IMR-90 (cell line): ENCODE results near the gene VWA8. TPM values are rescaled to one million over a fixed set of nuclear protein-coding genes. Genes with fewer than 3 reads are reported as not detected.

ENCODE experiments used
- ATAC-seq: fragments of 200-7000 bp; cut with Tn5 transposase; 2 replicates; pipeline ENCODE4 v1.9.1; 2020; ENCODE audit warnings: low read depth, mild to moderate bottlenecking, moderate library complexity
- BruUV-seq: library from RNA; stranded (reverse); fragments of 400-500 nt; replicated peaks from 2 replicates; lab custom pipeline; 2021; lab: Mats Ljungman, UMichigan
- CTCF ChIA-PET: fragments of 300-600 bp; formaldehyde crosslinking; extraction: SDS; loops from one replicate; lab custom pipeline; 2021; ENCODE audit warnings: antibody characterized with exemption; lab: Yijun Ruan, JAX
- POLR2A ChIA-PET: fragments of 300-600 bp; sonication (Branson Sonifier 250); formaldehyde crosslinking; loops from one replicate; lab custom pipeline; 2022; ENCODE audit warnings: antibody characterized with exemption; ENCODE audit not compliant: unreplicated experiment; lab: Charles Lee
- DNase-seq: peaks from one replicate; pipeline ENCODE4 v3.0.0; 2013
- H2AFZ ChIP-seq: replicated peaks from 2 replicates; pipeline ENCODE3; 2013; ENCODE audit warnings: low read length, mild to moderate bottlenecking; ENCODE audit not compliant: poor library complexity
- H2AK5ac ChIP-seq: 2 replicates; pipeline ENCODE4 v1.6.1; 2013; ENCODE audit warnings: low read depth, low read length, inconsistent platforms
- H2AK9ac ChIP-seq: replicated peaks from 2 replicates; pipeline ENCODE3; 2013; ENCODE audit warnings: mild to moderate bottlenecking, low read depth, low read length, moderate library complexity; ENCODE audit not compliant: poor library complexity
- H2BK120ac ChIP-seq: 2 replicates; pipeline ENCODE4 v1.6.1; 2013; ENCODE audit warnings: low read depth, low read length, inconsistent platforms
- H2BK15ac ChIP-seq: 3 replicates; pipeline ENCODE4 v1.6.1; 2013; ENCODE audit warnings: low read depth, low read length, inconsistent platforms
- H2BK20ac ChIP-seq: 2 replicates; pipeline ENCODE4 v1.6.1; 2013; ENCODE audit warnings: low read depth, mild to moderate bottlenecking, inconsistent platforms, low read length, moderate library complexity
- H2BK5ac ChIP-seq: 2 replicates; pipeline ENCODE4 v1.6.1; 2013; ENCODE audit warnings: mild to moderate bottlenecking, low read depth, low read length, inconsistent platforms; ENCODE audit not compliant: poor library complexity, severe bottlenecking
- H3K14ac ChIP-seq: replicated peaks from 2 replicates; pipeline ENCODE4 v1.6.1; 2013; ENCODE audit warnings: low read depth, low read length, inconsistent platforms
- H3K18ac ChIP-seq: 2 replicates; pipeline ENCODE4 v1.6.1; 2013; ENCODE audit warnings: low read depth, low read length, control low read depth
- H3K23ac ChIP-seq: 2 replicates; pipeline ENCODE4 v1.6.1; 2013; ENCODE audit warnings: low read depth, low read length, inconsistent platforms
- H3K27ac ChIP-seq: 2 replicates; pipeline ENCODE4 v1.5.1; 2013; ENCODE audit warnings: mild to moderate bottlenecking, control low read depth, low read length; ENCODE audit not compliant: insufficient read depth
- H3K27me3 ChIP-seq: 2 replicates; pipeline ENCODE4 v1.6.1; 2013; ENCODE audit warnings: low read length; ENCODE audit not compliant: control insufficient read depth, insufficient read depth
- H3K36me3 ChIP-seq: 2 replicates; pipeline ENCODE4 v1.6.1; 2013; ENCODE audit warnings: low read length, mixed read lengths; ENCODE audit not compliant: control insufficient read depth, insufficient read depth
- H3K4ac ChIP-seq: 2 replicates; pipeline ENCODE4 v1.6.1; 2013; ENCODE audit warnings: low read depth, low read length, inconsistent platforms
- H3K4me1 ChIP-seq: 2 replicates; pipeline ENCODE4 v1.6.1; 2013; ENCODE audit warnings: low read length, mixed read lengths; ENCODE audit not compliant: control insufficient read depth, insufficient read depth
- H3K4me2 ChIP-seq: 2 replicates; pipeline ENCODE4 v1.6.1; 2013; ENCODE audit warnings: low read depth, mild to moderate bottlenecking, control low read depth, low read length, moderate library complexity
- H3K4me3 ChIP-seq: 2 replicates; pipeline ENCODE4 v1.5.1; 2013; ENCODE audit warnings: low read depth, mild to moderate bottlenecking, control low read depth, low read length, moderate library complexity; ENCODE audit not compliant: insufficient read depth
- H3K56ac ChIP-seq: 2 replicates; pipeline ENCODE4 v1.6.1; 2013; ENCODE audit warnings: low read length, inconsistent platforms; ENCODE audit not compliant: insufficient read depth; ENCODE audit errors: extremely low read depth
- H3K79me1 ChIP-seq, 2 experiments: 2 replicates each; pipeline ENCODE4 v1.6.1; 2013; ENCODE audit warnings: low read length in 2 of 2, inconsistent platforms in 1 of 2, low read depth in 1 of 2
- H3K9ac ChIP-seq: 2 replicates; pipeline ENCODE4 v1.6.1; 2013; ENCODE audit warnings: low read depth, low read length, control low read depth
- H3K9me1 ChIP-seq: 2 replicates; pipeline ENCODE4 v1.6.1; 2013; ENCODE audit warnings: low read length, inconsistent platforms; ENCODE audit not compliant: insufficient read depth
- H3K9me3 ChIP-seq: 2 replicates; pipeline ENCODE4 v1.6.1; 2013; ENCODE audit warnings: low read length; ENCODE audit not compliant: control insufficient read depth, insufficient read depth
- H4K20me1 ChIP-seq: 2 replicates; pipeline ENCODE4 v1.6.1; 2013; ENCODE audit warnings: low read length, inconsistent platforms; ENCODE audit not compliant: insufficient read depth
- H4K5ac ChIP-seq: 2 replicates; pipeline ENCODE4 v1.6.1; 2013; ENCODE audit warnings: mild to moderate bottlenecking, low read depth, low read length, control low read depth
- H4K8ac ChIP-seq, 2 experiments: 2 replicates each; pipeline ENCODE4 v1.6.1; 2013; ENCODE audit warnings: low read depth in 2 of 2, low read length in 2 of 2, control low read depth in 1 of 2, inconsistent platforms in 1 of 2
- H4K91ac ChIP-seq: 2 replicates; pipeline ENCODE4 v1.6.1; 2013; ENCODE audit warnings: low read depth, low read length, inconsistent platforms; ENCODE audit not compliant: insufficient read depth
- BHLHE40 ChIP-seq: fragments of 150-350 bp; IDR thresholded peaks from 2 replicates; pipeline ENCODE4 v1.6.1; 2016; ENCODE audit warnings: mild to moderate bottlenecking, low read depth, low read length
- CHD1 ChIP-seq: IDR thresholded peaks from 2 replicates; pipeline ENCODE4 v1.6.1; 2012; ENCODE audit warnings: low read depth, low read length, improper control_type of control experiment
- MAFK ChIP-seq: IDR thresholded peaks from 2 replicates; pipeline ENCODE4 v1.6.1; 2012; ENCODE audit warnings: low read depth, low read length, improper control_type of control experiment
- RAD21 ChIP-seq: IDR thresholded peaks from 2 replicates; pipeline ENCODE4 v1.6.1; 2012; ENCODE audit warnings: low read length, improper control_type of control experiment
- RCOR1 ChIP-seq: IDR thresholded peaks from 2 replicates; pipeline ENCODE4 v1.6.1; 2012; ENCODE audit warnings: mild to moderate bottlenecking, low read length, improper control_type of control experiment; ENCODE audit not compliant: insufficient replicate concordance
- RFX5 ChIP-seq: IDR thresholded peaks from 2 replicates; pipeline ENCODE4 v1.8.0; 2012; ENCODE audit warnings: low read depth, mild to moderate bottlenecking, low read length, moderate library complexity
- WGBS, 2 experiments: methylation state at CpG; one replicate each; pipeline versions ENCODE4 v1.1.5 to v1.1.7; 2013; ENCODE audit warnings: missing lambda C conversion rate in 2 of 2; ENCODE audit not compliant: insufficient read length in 1 of 2; ENCODE audit errors: extremely low coverage in 2 of 2; 5-methylcytosine and 5-hydroxymethylcytosine counted together
- dilution Hi-C: fragments of 300-500 bp; cut with HindIII; formaldehyde crosslinking; loops from one replicate; pipeline ENCODE4 v1.14.3; 2018; ENCODE audit warnings: low sequenced_read_pairs; ENCODE audit not compliant: unreplicated experiment
- in situ Hi-C: fragments of 300-500 bp; cut with MboI; formaldehyde crosslinking; loops from 3 replicates; pipeline ENCODE4 v1.14.3; 2019; ENCODE audit warnings: low sequenced_read_pairs, inconsistent platforms, mixed read lengths
- intact Hi-C: fragments of 100-400 bp; cut with micrococcal nuclease; formaldehyde crosslinking; loops from 2 replicates; pipeline ENCODE4 v1.10.0; 2022
- polyA plus RNA-seq, 3 experiments: library from polyadenylated mRNA; depleted of rRNA; stranded (reverse); fragments of >200 nt; gene quantifications; 2 replicates each; pipeline ENCODE4 v1.2.3, GENCODE V29; 2012; ENCODE audit warnings: low replicate concordance in 1 of 3
- total RNA-seq: library from RNA; depleted of rRNA; stranded (reverse); fragments of >200 nt; gene quantifications from 2 replicates; pipeline ENCODE4 v1.2.3, GENCODE V29; 2012
- TF ChIP-seq, protein P1 (sequence below): fragments of 150-350 bp; IDR thresholded peaks from 2 replicates; pipeline ENCODE4 v1.6.1; 2017; ENCODE audit warnings: mild to moderate bottlenecking, antibody characterized with exemption, low read length, low read depth

Gene VWA8
- total and polyA plus RNA-seq, 2 of the 4 experiments (the other 2 are of a cell fraction): 5.9 to 18.3 TPM

DNA sequence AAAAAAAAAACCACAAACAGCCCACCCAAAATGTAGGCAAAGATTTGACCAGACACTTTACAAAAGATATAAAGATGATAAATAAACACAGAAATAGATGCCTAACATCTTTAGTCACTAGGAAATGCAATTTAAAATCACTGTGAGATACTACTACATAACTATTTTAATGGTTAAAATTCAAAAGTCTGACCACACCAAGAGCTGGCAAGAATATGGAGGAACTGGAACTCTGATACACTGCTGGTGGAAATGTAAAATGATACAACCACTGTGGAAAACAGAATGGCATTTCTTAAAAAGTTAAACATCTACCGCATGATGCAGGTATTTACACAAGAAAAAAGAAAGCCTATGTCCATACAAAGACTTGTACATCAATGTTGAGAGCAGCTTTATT is 26.8 kb downstream of the VWA8 start:
- TF ChIP-seq, protein P1, sequence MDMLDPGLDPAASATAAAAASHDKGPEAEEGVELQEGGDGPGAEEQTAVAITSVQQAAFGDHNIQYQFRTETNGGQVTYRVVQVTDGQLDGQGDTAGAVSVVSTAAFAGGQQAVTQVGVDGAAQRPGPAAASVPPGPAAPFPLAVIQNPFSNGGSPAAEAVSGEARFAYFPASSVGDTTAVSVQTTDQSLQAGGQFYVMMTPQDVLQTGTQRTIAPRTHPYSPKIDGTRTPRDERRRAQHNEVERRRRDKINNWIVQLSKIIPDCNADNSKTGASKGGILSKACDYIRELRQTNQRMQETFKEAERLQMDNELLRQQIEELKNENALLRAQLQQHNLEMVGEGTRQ: no peak
- TF ChIP-seq BHLHE40: no peak
- no peak for TF ChIP-seq RCOR1
- no peak for TF ChIP-seq CHD1
- no peak for TF ChIP-seq RFX5
- TF ChIP-seq MAFK: no peak
- TF ChIP-seq RAD21: no peak
- Histone ChIP-seq H4K20me1 (0 out of 2 replicates have a peak, but pooled peaks cover 3% of the 10 kb centered on the region), H3K4ac (no peak overlapping the region), H3K4me1 (no peaks in the 10 kb centered on the region), H3K23ac (no peak overlapping the region), H3K27ac (no peak overlapping the region), H3K9ac (no peak overlapping the region), H2AFZ (no peak overlapping the region), H3K14ac (no peak overlapping the region), H2AK5ac (no peak overlapping the region), H2BK20ac (no peak overlapping the region), H2BK15ac (no peak overlapping the region), H3K4me2 (no peak overlapping the region), H3K9me3 (no peaks in the 10 kb centered on the region), H3K4me3 (no peak overlapping the region), H3K27me3 (no peaks in the 10 kb centered on the region), H4K5ac (no peak overlapping the region), H3K79me1 (peaks cover 8 to 13% of the 10 kb centered on the region in 2 experiments), H3K9me1 (0 out of 2 replicates have a peak, but pooled peaks cover 3% of the 10 kb centered on the region), H4K8ac (no peak overlapping the region), H3K36me3 (no peaks in the 10 kb centered on the region; the same call in 1 of the 2 replicates), H2BK5ac (no peak overlapping the region), H4K91ac (no peak overlapping the region), H3K18ac (no peak overlapping the region), H3K56ac (no peak overlapping the region), H2BK120ac (no peak overlapping the region), H2AK9ac (no peak overlapping the region)
- in situ Hi-C loops (no loop called here), dilution Hi-C loops (no loop called here), intact Hi-C loops (no loop called here)
- CTCF ChIA-PET: no interaction called here
- no CpG with 5 or more reads among the region's 1 CpG for WGBS, 2 experiments
- DNase-seq (no peak), ATAC-seq (no peak)
- POLR2A ChIA-PET: no interaction called here
- no TSS peak for BruUV-seq
